ENCODE data around the gene CSTPP1.

DNA sequence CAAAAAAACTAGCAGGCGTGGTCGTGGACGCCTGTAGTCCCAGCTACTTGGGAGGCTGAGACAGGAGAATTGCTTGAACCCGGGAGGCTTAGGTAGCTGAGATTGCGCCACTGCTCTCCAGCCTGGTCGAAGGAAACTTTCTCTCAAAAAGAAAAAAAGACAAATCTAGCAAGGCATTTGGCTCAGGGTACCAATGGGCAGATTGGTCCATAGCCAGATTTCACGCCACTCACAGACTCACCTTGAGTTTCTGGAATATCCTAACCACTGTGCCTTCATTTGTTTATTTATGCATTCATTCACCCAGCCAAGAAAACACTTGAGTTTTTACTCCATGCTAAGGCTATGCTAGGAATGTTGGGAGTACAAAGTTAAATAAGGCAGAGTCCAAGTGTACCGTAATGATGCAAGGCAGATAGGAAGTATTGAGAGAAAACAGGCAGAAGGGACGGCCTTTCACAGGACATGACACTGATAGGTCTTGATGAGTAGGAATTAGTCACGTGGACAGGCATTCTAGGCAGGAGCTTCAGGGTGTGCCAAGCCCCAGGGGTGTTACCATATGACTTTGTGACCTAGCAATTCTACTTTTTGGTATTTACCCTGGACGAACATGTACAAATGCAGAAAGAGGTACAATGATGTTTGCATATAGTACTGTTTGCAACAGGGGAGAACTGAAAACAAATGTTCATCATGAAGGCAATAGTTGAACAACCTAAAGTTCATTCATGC is 252.7 kb downstream of the CSTPP1 start:
- TF ChIP-seq, protein P1, sequence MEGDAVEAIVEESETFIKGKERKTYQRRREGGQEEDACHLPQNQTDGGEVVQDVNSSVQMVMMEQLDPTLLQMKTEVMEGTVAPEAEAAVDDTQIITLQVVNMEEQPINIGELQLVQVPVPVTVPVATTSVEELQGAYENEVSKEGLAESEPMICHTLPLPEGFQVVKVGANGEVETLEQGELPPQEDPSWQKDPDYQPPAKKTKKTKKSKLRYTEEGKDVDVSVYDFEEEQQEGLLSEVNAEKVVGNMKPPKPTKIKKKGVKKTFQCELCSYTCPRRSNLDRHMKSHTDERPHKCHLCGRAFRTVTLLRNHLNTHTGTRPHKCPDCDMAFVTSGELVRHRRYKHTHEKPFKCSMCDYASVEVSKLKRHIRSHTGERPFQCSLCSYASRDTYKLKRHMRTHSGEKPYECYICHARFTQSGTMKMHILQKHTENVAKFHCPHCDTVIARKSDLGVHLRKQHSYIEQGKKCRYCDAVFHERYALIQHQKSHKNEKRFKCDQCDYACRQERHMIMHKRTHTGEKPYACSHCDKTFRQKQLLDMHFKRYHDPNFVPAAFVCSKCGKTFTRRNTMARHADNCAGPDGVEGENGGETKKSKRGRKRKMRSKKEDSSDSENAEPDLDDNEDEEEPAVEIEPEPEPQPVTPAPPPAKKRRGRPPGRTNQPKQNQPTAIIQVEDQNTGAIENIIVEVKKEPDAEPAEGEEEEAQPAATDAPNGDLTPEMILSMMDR (IDR thresholded peaks at IDR 0.05), result no peak
- TF ChIP-seq EZH2 (IDR thresholded peaks at IDR 0.05) (no peak), EZH2phosphoT487 (IDR thresholded peaks at IDR 0.05) (no peak)
